GM13977 (cell line): ENCODE measurements around the gene HEXIM1.

Source experiments
- DNase-seq: peaks from one replicate; pipeline ENCODE4 v3.0.0; 2012; ENCODE audit warnings: low spot score
- in situ Hi-C: fragments of 300-500 bp; cut with MboI; formaldehyde crosslinking; loops from one replicate; pipeline ENCODE4 v1.12.0; 2022; ENCODE audit warnings: low sequenced_read_pairs, low pct_unique_long_range_greater_than_20kb, mixed read lengths, inconsistent platforms; ENCODE audit not compliant: unreplicated experiment
- TF ChIP-seq, protein P1 (sequence below): IDR thresholded peaks from 2 replicates; pipeline ENCODE4 v1.5.1; 2012; ENCODE audit warnings: mild to moderate bottlenecking, control low read depth; ENCODE audit not compliant: insufficient read depth; ENCODE audit errors: extremely low read depth, missing control alignments

The HEXIM1 gene

DNA sequence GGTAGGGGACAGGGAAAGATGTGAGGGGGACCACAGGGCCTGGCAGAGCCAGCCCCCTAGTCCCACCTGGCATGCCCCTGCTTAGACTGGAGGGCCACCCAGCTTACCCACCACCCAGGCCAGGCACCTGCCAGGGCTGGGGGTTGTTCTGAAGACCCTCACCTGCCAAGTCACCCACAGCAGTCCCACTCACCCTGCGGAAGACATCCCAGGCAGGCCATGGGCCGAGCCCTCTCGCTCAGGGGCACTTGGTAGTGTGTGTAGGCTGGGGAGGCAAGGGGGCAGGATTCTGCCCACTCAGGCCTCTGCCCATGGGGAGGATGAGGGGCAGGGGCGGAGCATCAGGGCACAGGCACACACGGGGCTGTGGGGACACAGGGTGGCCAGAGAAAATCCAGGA lies 19.9 kb upstream of the HEXIM1 start:
- DNase-seq: no peak
- TF ChIP-seq, protein P1, sequence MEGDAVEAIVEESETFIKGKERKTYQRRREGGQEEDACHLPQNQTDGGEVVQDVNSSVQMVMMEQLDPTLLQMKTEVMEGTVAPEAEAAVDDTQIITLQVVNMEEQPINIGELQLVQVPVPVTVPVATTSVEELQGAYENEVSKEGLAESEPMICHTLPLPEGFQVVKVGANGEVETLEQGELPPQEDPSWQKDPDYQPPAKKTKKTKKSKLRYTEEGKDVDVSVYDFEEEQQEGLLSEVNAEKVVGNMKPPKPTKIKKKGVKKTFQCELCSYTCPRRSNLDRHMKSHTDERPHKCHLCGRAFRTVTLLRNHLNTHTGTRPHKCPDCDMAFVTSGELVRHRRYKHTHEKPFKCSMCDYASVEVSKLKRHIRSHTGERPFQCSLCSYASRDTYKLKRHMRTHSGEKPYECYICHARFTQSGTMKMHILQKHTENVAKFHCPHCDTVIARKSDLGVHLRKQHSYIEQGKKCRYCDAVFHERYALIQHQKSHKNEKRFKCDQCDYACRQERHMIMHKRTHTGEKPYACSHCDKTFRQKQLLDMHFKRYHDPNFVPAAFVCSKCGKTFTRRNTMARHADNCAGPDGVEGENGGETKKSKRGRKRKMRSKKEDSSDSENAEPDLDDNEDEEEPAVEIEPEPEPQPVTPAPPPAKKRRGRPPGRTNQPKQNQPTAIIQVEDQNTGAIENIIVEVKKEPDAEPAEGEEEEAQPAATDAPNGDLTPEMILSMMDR: no peak
- in situ Hi-C loops: no loop called here

DNA sequence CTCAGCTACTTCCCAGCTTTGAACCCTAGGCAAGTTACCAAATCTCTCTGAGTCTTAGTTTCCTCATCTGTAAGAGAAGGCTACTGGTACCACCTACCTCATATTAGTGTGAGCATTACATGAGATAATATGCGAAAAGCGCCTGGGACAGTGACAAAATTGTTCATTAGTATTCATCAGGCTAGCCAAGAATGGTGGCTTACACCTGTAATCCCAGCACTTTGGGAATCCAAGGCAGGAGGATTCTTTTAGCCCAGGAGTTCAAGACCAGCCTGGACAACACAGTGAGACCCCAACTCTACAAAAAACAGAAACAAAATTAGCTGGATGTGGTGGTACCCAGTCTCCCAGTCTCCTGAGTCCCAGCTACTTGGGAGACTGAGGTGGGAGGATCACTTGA lies 19.3 kb upstream of the HEXIM1 start:
- in situ Hi-C loops: no loop called here
- no peak for DNase-seq
- TF ChIP-seq, protein P1: no peak

DNA sequence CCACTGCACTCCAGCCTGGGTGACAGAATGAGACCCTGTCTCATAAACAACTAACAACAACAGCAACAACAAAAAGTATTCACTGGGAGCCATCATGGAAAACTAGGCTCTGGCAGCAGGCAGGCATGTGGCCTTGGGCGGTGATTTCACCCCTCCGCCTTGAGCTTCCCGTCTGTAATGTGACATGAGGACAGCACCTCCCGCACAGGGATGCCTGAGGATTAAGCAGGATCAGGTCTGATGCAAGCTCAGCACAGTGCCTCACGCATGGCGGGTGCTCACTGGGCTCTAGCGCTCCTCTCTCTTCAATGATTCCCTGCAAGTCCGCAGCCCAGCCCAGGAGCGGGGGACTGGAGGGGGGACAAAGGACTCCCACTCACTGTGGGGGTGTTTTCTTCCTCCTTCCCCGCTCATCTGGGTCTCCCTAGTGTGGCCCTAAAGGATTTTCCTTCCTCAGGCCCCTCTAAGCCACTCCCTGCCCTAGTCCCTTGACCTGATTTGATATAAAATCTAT lies 18.8 kb upstream of the HEXIM1 start:
- no peak for DNase-seq
- in situ Hi-C loops: no loop called here
- TF ChIP-seq, protein P1: no peak

DNA sequence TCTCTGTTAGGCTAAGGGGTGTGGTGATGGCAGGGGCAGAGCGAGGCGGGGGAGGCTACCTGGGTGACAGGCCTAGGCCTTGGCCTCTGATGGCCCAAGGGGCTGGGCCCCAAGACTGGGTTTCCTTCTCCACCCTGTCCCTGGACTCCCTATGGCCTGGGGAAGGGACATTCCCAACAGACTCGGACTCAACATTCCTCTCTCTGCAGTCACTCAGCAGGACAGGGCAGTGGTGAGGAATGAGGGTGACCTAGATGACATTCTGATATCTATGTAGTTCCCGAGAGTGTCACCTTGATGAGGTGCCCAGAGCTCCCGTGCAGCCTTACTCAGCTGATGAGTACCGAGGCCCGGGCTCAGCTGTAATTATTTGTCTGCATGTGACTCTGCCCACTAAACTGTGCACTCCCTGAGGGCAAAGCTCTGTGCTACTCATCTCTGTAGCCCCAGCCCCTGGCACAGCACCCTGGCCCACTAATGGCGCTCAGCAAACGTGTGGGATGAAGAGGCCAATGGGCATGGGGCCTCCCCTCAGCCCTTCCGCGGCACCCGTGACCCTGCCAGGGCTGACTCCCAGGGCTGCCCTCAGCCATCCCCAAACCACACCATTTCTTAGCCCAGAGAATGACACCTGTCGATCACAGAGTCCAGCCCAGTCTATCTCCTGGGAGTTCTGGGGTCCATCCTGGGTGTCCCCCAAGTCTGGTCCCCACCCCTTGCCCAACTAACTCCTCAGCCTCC lies 18.2 kb upstream of the HEXIM1 start:
- no peak for DNase-seq
- TF ChIP-seq, protein P1: no peak
- in situ Hi-C loops: no loop called here

DNA sequence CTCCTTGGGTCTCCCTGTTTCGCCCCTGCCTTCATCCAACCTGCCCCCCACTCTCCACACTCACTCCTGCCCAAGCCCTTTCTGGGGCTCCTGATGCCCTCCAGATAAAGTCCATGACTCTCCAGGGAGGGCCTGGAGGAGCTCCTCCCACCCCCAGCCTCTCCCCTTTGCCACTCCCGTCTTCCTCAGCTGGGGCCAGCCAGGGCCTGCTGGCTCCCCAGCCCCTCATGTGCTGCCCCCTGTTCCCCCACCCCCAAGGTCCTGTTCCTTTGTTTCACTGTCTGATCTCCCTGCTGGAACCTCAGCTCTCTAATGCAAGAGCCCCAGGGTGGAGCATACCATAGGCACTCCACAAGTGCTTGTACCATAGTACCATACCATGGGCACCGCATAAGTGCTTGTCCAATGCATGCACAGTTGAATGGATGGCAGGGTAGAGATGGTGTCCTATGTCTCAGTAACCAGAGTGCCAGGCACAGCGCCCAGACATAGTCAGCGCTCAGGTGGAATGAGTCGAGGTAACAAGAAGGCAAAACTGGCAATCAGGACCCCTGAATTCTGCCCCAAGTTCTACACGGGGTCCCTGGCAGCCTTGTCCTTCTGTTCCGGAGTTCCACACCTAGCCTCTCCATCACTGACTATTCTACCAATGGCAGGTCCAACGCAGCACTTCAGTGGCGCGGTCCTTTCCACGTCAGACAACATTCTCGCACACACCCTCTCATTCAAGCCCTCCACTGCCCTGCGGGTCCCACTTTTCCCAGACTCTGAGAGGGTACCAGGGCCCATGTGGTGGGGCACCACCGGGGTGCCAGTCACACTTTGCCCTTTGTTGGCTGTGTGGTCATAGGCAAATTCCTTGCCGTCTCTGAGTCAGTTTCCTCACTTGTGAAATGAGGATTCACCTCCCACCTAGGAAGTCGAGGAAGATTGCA lies 17.3 kb upstream of the HEXIM1 start:
- TF ChIP-seq, protein P1: no peak
- in situ Hi-C loops: no loop called here
- no peak for DNase-seq

DNA sequence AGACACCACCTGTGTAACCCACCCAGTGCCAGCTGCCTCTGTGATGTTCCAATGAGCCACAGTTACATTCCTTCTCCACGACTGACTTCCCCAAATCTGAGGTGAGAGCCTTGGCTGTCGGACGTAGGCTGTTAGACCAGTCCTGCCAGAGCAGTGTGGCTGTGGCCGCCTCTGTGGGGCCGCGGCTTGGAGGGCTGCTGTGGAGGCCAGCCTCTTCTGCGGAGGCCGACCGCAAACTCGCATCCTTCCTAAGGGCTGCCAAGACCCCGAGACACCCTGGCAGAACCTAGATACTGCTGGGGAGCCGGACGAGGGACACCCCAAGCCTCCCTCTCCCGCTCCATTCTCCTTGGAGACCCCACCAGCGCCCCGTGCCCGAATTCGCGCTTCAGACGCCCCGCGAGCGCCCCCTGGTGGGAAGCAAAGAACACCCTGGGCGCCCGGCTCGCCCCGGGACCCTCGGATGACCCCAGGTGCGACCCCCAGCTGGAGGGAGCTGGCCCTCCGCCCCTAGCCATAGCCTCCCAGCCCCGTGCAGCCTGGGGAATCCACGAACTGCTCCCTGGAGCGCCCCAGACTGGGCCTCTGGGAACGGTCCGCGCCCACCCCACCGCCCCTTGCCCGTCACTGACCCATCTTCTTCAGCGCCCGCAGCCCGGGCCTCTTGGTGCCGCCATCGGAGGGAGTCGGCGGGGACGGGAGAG lies 16.5 kb upstream of the HEXIM1 start:
- DNase-seq: peak; percentile 73
- in situ Hi-C loops: no loop called here
- TF ChIP-seq, protein P1: peak; percentile 75
